Neutrophil (primary cell): Measurements from ENCODE around the gene SPIRE2.
"Not testable (repeated sequence)": the region's sequence is repeated elsewhere in the genome, so short reads cannot be mapped to it uniquely, and the experiment has no call there.

Experiments used
- H3K27ac ChIP-seq: fragments of 200-600 bp; sonication (generic); 2 replicates; pipeline ENCODE4 v1.5.1; 2016; ENCODE audit warnings: mild to moderate bottlenecking, moderate library complexity
- H3K27me3 ChIP-seq: fragments of 200-600 bp; sonication (generic); 2 replicates; pipeline ENCODE4 v1.6.0; 2016; ENCODE audit warnings: mild to moderate bottlenecking
- H3K36me3 ChIP-seq: fragments of 200-600 bp; sonication (generic); 2 replicates; pipeline ENCODE4 v1.5.1; 2017
- H3K4me1 ChIP-seq, 2 experiments: fragments of 200-600 bp in 1 of 2; sonication (generic) in 1 of 2; 1 replicate in 1 of 2; 2 replicates in 1 of 2; pipeline versions ENCODE4 v1.5.1 to v1.6.1; 2013 to 2016; ENCODE audit warnings: low read depth in 1 of 2, low read length in 1 of 2, mild to moderate bottlenecking in 1 of 2, moderate library complexity in 1 of 2; ENCODE audit not compliant: control insufficient read depth in 1 of 2, insufficient read depth in 1 of 2
- H3K4me3 ChIP-seq, 2 experiments: fragments of 200-600 bp in 1 of 2; sonication (generic) in 1 of 2; 1 replicate in 1 of 2; 2 replicates in 1 of 2; pipeline ENCODE4 v1.5.1; 2013 to 2016; ENCODE audit warnings: low read depth in 1 of 2, low read length in 1 of 2, mild to moderate bottlenecking in 1 of 2, moderate library complexity in 1 of 2
- H3K9me3 ChIP-seq: fragments of 200-600 bp; sonication (generic); 2 replicates; pipeline ENCODE4 v1.5.1; 2016
- CTCF ChIP-seq: fragments of 200-600 bp; sonication (generic); IDR thresholded peaks from 2 replicates; pipeline ENCODE4 v1.5.1; 2016; ENCODE audit warnings: antibody characterized with exemption

Gene SPIRE2

GRCh38 chr16:89785523-89786155 lies 42.6 kb upstream of the SPIRE2 start:
- no peaks in the 10 kb centered on the region for H3K9me3 ChIP-seq
- H3K36me3 ChIP-seq: peaks cover 5% of the 10 kb centered on the region
- no peak overlapping the region for H3K4me3 ChIP-seq
- H3K27me3 ChIP-seq: no peaks in the 10 kb centered on the region
- no peak for TF ChIP-seq CTCF
- peaks cover 7 to 8% of the 10 kb centered on the region in 2 experiments for H3K4me1 ChIP-seq
- H3K27ac ChIP-seq: no peak overlapping the region

GRCh38 chr16:89786474-89787364 lies 41.6 kb upstream of the SPIRE2 start:
- H3K4me1 ChIP-seq: peaks cover 7 to 8% of the 10 kb centered on the region in 2 experiments
- H3K4me3 ChIP-seq: no peak overlapping the region
- H3K9me3 ChIP-seq: no peaks in the 10 kb centered on the region
- H3K27me3 ChIP-seq: no peaks in the 10 kb centered on the region
- peaks cover 13% of the 10 kb centered on the region for H3K36me3 ChIP-seq
- no peak for TF ChIP-seq CTCF
- H3K27ac ChIP-seq: no peak overlapping the region

GRCh38 chr16:89787365-89787805 lies 40.9 kb upstream of the SPIRE2 start:
- no peak overlapping the region for H3K27ac ChIP-seq
- no peak overlapping the region for H3K4me3 ChIP-seq
- TF ChIP-seq CTCF: no peak
- peaks cover 7 to 8% of the 10 kb centered on the region in 2 experiments for H3K4me1 ChIP-seq
- peaks cover 16% of the 10 kb centered on the region for H3K36me3 ChIP-seq
- no peaks in the 10 kb centered on the region for H3K27me3 ChIP-seq
- no peaks in the 10 kb centered on the region for H3K9me3 ChIP-seq

GRCh38 chr16:89791278-89791995 lies 36.8 kb upstream of the SPIRE2 start:
- no peak overlapping the region for H3K4me3 ChIP-seq
- peaks cover 30% of the 10 kb centered on the region for H3K36me3 ChIP-seq
- H3K27me3 ChIP-seq: no peaks in the 10 kb centered on the region
- H3K27ac ChIP-seq: no peak overlapping the region
- TF ChIP-seq CTCF: no peak
- no peaks in the 10 kb centered on the region for H3K9me3 ChIP-seq
- no peaks in the 10 kb centered on the region for H3K4me1 ChIP-seq

- not testable (repeated sequence) for H3K27ac ChIP-seq, H3K4me1 ChIP-seq, H3K9me3 ChIP-seq, H3K4me3 ChIP-seq, H3K27me3 ChIP-seq
- H3K36me3 ChIP-seq: peaks cover 32% of the 10 kb centered on the region
- peak; percentile 86 for TF ChIP-seq CTCF
Measured at GRCh38 chr16:89793092-89793491, 35.2 kb upstream of the SPIRE2 start.
